H1 (cell line): ENCODE results near the gene ODC1. TPM values are rescaled to one million over a fixed set of nuclear protein-coding genes. Genes with fewer than 3 reads are reported as not detected.
A peak's percentile ranks its signal among the peaks of the same experiment; 100 is the strongest.

ENCODE experiments used
- CTCF ChIA-PET: fragments of 300-600 bp; sonication (Branson Sonifier 250); formaldehyde crosslinking; loops from one replicate; lab custom pipeline; 2021; ENCODE audit not compliant: partially characterized antibody; lab: Charles Lee
- POLR2A ChIA-PET: fragments of 300-600 bp; sonication (Branson Sonifier 250); formaldehyde crosslinking; loops from one replicate; lab custom pipeline; 2021; ENCODE audit warnings: inconsistent platforms; ENCODE audit not compliant: partially characterized antibody; lab: Charles Lee
- DNase-seq, 2 experiments: peaks; one replicate each; pipeline versions ENCODE4 v3.0.0 to v3.0.0-alpha.2; 2010 to 2022; ENCODE audit warnings: low spot score in 2 of 2, low read depth in 1 of 2, mixed read lengths in 1 of 2
- FAIRE-seq: peaks from 2 replicates; lab custom pipeline; 2011; peaks lifted over from hg19 to GRCh38; lab: Jason Lieb, UNC
- H2AFZ ChIP-seq: 2 replicates; pipeline ENCODE4 v1.8.1; 2012; ENCODE audit warnings: low read length, inconsistent platforms
- H2AK5ac ChIP-seq: 2 replicates; pipeline ENCODE4 v1.6.1; 2013; ENCODE audit warnings: low read depth, low read length
- H2BK120ac ChIP-seq: replicated peaks from 2 replicates; pipeline ENCODE3; 2013; ENCODE audit warnings: low read depth, low read length, inconsistent platforms
- H2BK12ac ChIP-seq: 2 replicates; pipeline ENCODE4 v1.6.1; 2013; ENCODE audit warnings: low read depth, low read length
- H2BK15ac ChIP-seq: 2 replicates; pipeline ENCODE4 v1.6.1; 2013; ENCODE audit warnings: low read length
- H2BK20ac ChIP-seq: 2 replicates; pipeline ENCODE4 v1.6.1; 2013; ENCODE audit warnings: low read length
- H2BK5ac ChIP-seq: 2 replicates; pipeline ENCODE4 v1.6.1; 2013; ENCODE audit warnings: low read depth, low read length
- H3K14ac ChIP-seq: 2 replicates; pipeline ENCODE4 v1.6.1; 2013; ENCODE audit warnings: inconsistent platforms; ENCODE audit not compliant: insufficient read length
- H3K18ac ChIP-seq: 2 replicates; pipeline ENCODE4 v1.6.1; 2013; ENCODE audit warnings: low read length; ENCODE audit errors: extremely low read depth
- H3K23ac ChIP-seq: 2 replicates; pipeline ENCODE4 v1.6.1; 2013; ENCODE audit warnings: inconsistent platforms; ENCODE audit not compliant: insufficient read length
- H3K23me2 ChIP-seq: 2 replicates; pipeline ENCODE4 v1.6.1; 2013; ENCODE audit warnings: low read depth, low read length
- H3K27ac ChIP-seq: 2 replicates; pipeline ENCODE4 v1.6.1; 2011; ENCODE audit warnings: low read depth, low read length, inconsistent platforms
- H3K27me3 ChIP-seq, 4 experiments: replicated peaks in 1 of 4; 1 replicate in 1 of 4; 2 replicates in 3 of 4; pipeline versions ENCODE4 v1.6.1 to v1.8.1; 2011 to 2013; ENCODE audit warnings: low read length in 3 of 4, mild to moderate bottlenecking in 3 of 4, inconsistent platforms in 2 of 4, mixed read lengths in 2 of 4, moderate library complexity in 1 of 4; ENCODE audit not compliant: control insufficient read depth in 3 of 4, insufficient read depth in 3 of 4; ENCODE audit errors: extremely low read depth in 1 of 4
- H3K36me3 ChIP-seq, 4 experiments: 2 replicates each; pipeline versions ENCODE4 v1.6.1 to v1.8.1; 2011 to 2013; ENCODE audit warnings: mild to moderate bottlenecking in 4 of 4, low read length in 3 of 4, moderate library complexity in 2 of 4, control low read depth in 1 of 4, inconsistent platforms in 1 of 4; ENCODE audit not compliant: insufficient read depth in 4 of 4, control insufficient read depth in 2 of 4
- H3K4ac ChIP-seq: replicated peaks from 2 replicates; pipeline ENCODE3; 2013; ENCODE audit warnings: low read length, low read depth, mixed read lengths, inconsistent platforms; ENCODE audit not compliant: insufficient read length
- H3K4me1 ChIP-seq, 4 experiments: replicated peaks in 1 of 4; 1 replicate in 1 of 4; 2 replicates in 3 of 4; pipeline versions ENCODE4 v1.6.1 to v1.8.1; 2011 to 2013; ENCODE audit warnings: low read length in 3 of 4, inconsistent platforms in 2 of 4, mixed read lengths in 1 of 4; ENCODE audit not compliant: insufficient read depth in 4 of 4, control insufficient read depth in 3 of 4
- H3K4me2 ChIP-seq, 2 experiments: 2 replicates each; pipeline versions ENCODE4 v1.6.1 to v1.8.1; 2011 to 2013; ENCODE audit warnings: low read depth in 2 of 2, low read length in 2 of 2, control low read depth in 1 of 2, inconsistent platforms in 1 of 2, mild to moderate bottlenecking in 1 of 2; ENCODE audit not compliant: insufficient read depth in 1 of 2
- H3K4me3 ChIP-seq, 4 experiments: fragments of 200-600, 300-600 bp in 1 of 4; sonication (generic), shearing (Covaris generic), sonication (Bioruptor Twin) in 1 of 4; 2 replicates each; pipeline versions ENCODE4 v1.5.1 to v1.8.1; 2011 to 2016; ENCODE audit warnings: low read length in 4 of 4, low read depth in 3 of 4, control low read depth in 2 of 4, inconsistent platforms in 2 of 4, mild to moderate bottlenecking in 2 of 4, mixed read lengths in 1 of 4, moderate library complexity in 1 of 4; ENCODE audit not compliant: insufficient read depth in 2 of 4; ENCODE audit errors: extremely low read depth in 1 of 4
- H3K56ac ChIP-seq: replicated peaks from 2 replicates; pipeline ENCODE3; 2013; ENCODE audit warnings: low read depth, mild to moderate bottlenecking, mixed read lengths, low read length, inconsistent platforms; ENCODE audit not compliant: insufficient read length
- H3K79me1 ChIP-seq: 2 replicates; pipeline ENCODE4 v1.6.1; 2013; ENCODE audit warnings: low read depth, low read length, control low read depth
- H3K79me2 ChIP-seq, 2 experiments: 2 replicates each; pipeline versions ENCODE4 v1.6.1 to v1.8.1; 2012 to 2013; ENCODE audit warnings: low read length in 2 of 2, mild to moderate bottlenecking in 2 of 2, inconsistent platforms in 1 of 2; ENCODE audit not compliant: insufficient read depth in 2 of 2, control insufficient read depth in 1 of 2
- H3K9ac ChIP-seq, 4 experiments: replicated peaks in 1 of 4; 1 replicate in 1 of 4; 2 replicates in 3 of 4; pipeline versions ENCODE4 v1.6.1 to v1.8.1; 2011 to 2013; ENCODE audit warnings: low read depth in 3 of 4, low read length in 3 of 4, control low read depth in 2 of 4, mild to moderate bottlenecking in 2 of 4, moderate library complexity in 2 of 4, inconsistent platforms in 1 of 4; ENCODE audit errors: extremely low read depth in 1 of 4
- H3K9me3 ChIP-seq, 2 experiments: 2 replicates each; pipeline versions ENCODE4 v1.6.1 to v1.8.1; 2012 to 2013; ENCODE audit warnings: mild to moderate bottlenecking in 2 of 2, moderate library complexity in 2 of 2, control low read depth in 1 of 2, inconsistent platforms in 1 of 2, low read depth in 1 of 2, low read length in 1 of 2, mixed read lengths in 1 of 2; ENCODE audit not compliant: insufficient read depth in 2 of 2
- H4K20me1 ChIP-seq, 2 experiments: replicated peaks in 1 of 2; 2 replicates each; pipeline versions ENCODE3 to v1.8.1; 2011 to 2013; ENCODE audit warnings: inconsistent platforms in 2 of 2, low read length in 2 of 2, mild to moderate bottlenecking in 1 of 2; ENCODE audit not compliant: insufficient read depth in 2 of 2, control insufficient read depth in 1 of 2
- H4K5ac ChIP-seq: 2 replicates; pipeline ENCODE4 v1.6.1; 2013; ENCODE audit warnings: low read length, low read depth, mixed read lengths, inconsistent platforms; ENCODE audit not compliant: insufficient read length
- H4K8ac ChIP-seq: 2 replicates; pipeline ENCODE4 v1.8.0; 2013; ENCODE audit warnings: mild to moderate bottlenecking, moderate library complexity, low read length, inconsistent platforms; ENCODE audit not compliant: insufficient read depth; ENCODE audit errors: extremely low read depth
- H4K91ac ChIP-seq: replicated peaks from 2 replicates; pipeline ENCODE3; 2013; ENCODE audit warnings: low read length, mixed read lengths, inconsistent platforms; ENCODE audit not compliant: insufficient read length
- CHD2 ChIP-seq: IDR thresholded peaks from 2 replicates; pipeline ENCODE4 v1.6.1; 2012; ENCODE audit warnings: low read length, improper control_type of control experiment
- HDAC2 ChIP-seq, 2 experiments: fragments of 300-600 bp in 1 of 2; sonication (generic) in 1 of 2; IDR thresholded peaks; 2 replicates each; pipeline ENCODE4 v1.6.1; 2011 to 2012; ENCODE audit warnings: low read depth in 2 of 2, low read length in 2 of 2, mild to moderate bottlenecking in 2 of 2, moderate library complexity in 2 of 2, borderline replicate concordance in 1 of 2, inconsistent platforms in 1 of 2
- HDAC6 ChIP-seq: IDR thresholded peaks from one replicate; pipeline ENCODE4 v1.7.1; 2012; ENCODE audit warnings: low read depth, mild to moderate bottlenecking, inconsistent platforms, low read length, moderate library complexity
- PHF8 ChIP-seq: fragments of 200-600 bp; sonication (generic); conservative IDR thresholded peaks from 2 replicates; pipeline ENCODE4 v1.7.1; 2012; ENCODE audit warnings: low read depth, mild to moderate bottlenecking, inconsistent platforms, low read length, moderate library complexity
- RFX5 ChIP-seq: IDR thresholded peaks from 2 replicates; pipeline ENCODE4 v1.6.1; 2011; ENCODE audit warnings: low read depth, low read length, improper control_type of control experiment, borderline replicate concordance
- SP4 ChIP-seq: IDR thresholded peaks from 2 replicates; pipeline ENCODE4 v1.6.1; 2012; ENCODE audit warnings: low read length, inconsistent platforms
- YY1 ChIP-seq: IDR thresholded peaks from 2 replicates; pipeline ENCODE4 v1.6.1; 2011; ENCODE audit warnings: low read depth, mild to moderate bottlenecking, low read length
- WGBS, 2 experiments: shearing (Covaris generic) in 1 of 2; methylation state at CpG; one replicate each; pipeline versions ENCODE4 v1.1.6 to v1.1.7; 2013 to 2015; ENCODE audit warnings: low lambda C conversion rate in 2 of 2, mixed read lengths in 2 of 2, inconsistent platforms in 1 of 2, low coverage in 1 of 2, missing lambda C conversion rate in 1 of 2; ENCODE audit not compliant: insufficient replicate concordance in 2 of 2, insufficient coverage in 1 of 2, insufficient read length in 1 of 2; ENCODE audit errors: extremely low coverage in 1 of 2, missing lambda C conversion rate in 1 of 2; 5-methylcytosine and 5-hydroxymethylcytosine counted together
- polyA plus RNA-seq, 7 experiments: library from polyadenylated mRNA; depleted of rRNA in 3 of 7; stranded (reverse) in 5 of 7; unstranded in 2 of 7; fragments of >200 nt in 5 of 7; fragments of 200-250 nt in 2 of 7; gene quantifications; 1 replicate in 5 of 7; 2 replicates in 1 of 7; 4 replicates in 1 of 7; pipeline versions ENCODE4 v1.2.1 to v1.2.3, GENCODE V29; 2011 to 2013; ENCODE audit warnings: missing spikeins in 2 of 7, mixed read lengths in 2 of 7
- total RNA-seq: library from RNA; stranded (reverse); fragmentation: NEBNext Ultra II Directional; extraction: Animal tissue kit (Norgen Biotek cat#: 25700); gene quantifications from 2 replicates; pipeline ENCODE4 v1.2.1, GENCODE V29; 2021
- TF ChIP-seq, protein P1 (sequence below): IDR thresholded peaks from 2 replicates; pipeline ENCODE4 v1.6.1; 2011; ENCODE audit warnings: low read depth, mild to moderate bottlenecking, low read length; ENCODE audit not compliant: insufficient read depth
- TF ChIP-seq, protein P2 (sequence below): IDR thresholded peaks from 2 replicates; pipeline ENCODE4 v1.6.1; 2012; ENCODE audit warnings: inconsistent platforms
- TF ChIP-seq, protein P3 (sequence below), 3 experiments: IDR thresholded peaks; 1 replicate in 2 of 3; 2 replicates in 1 of 3; pipeline versions ENCODE4 v1.5.1 to v1.6.1; 2011; ENCODE audit warnings: low read length in 3 of 3, mild to moderate bottlenecking in 3 of 3, inconsistent platforms in 2 of 3, low read depth in 1 of 3, moderate library complexity in 1 of 3; ENCODE audit not compliant: insufficient read depth in 1 of 3; ENCODE audit errors: control extremely low read depth in 1 of 3

ODC1 gene
- total and polyA plus RNA-seq, 2 of the 8 experiments (the other 6 are each of a cell fraction or from before 2014, with no cell fraction given), result 57.2 to 76.7 TPM

DNA sequence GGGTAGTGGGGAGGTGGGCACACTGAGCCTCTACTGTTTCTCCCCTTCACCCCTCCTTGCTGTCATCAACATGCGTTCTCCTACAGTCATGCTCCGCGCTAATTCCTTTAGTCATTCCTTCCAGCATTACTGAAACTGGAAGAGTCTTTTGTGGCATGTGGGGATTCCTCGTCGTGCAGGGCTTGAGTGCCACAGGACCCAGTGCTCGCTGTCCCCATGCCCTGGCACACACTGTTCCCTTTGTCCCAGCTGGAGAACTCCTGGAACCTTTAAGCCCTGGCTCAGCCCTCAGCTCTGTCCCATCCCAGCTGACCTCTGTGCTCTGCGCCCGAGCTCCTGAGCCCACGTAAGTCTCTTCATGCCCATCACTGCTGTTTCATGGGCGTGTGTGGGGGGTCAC lies 42.1 kb downstream of the ODC1 start:
- Histone ChIP-seq H3K4me3 (no peak overlapping the region), H3K23me2 (no peaks in the 10 kb centered on the region), H3K36me3 (no peaks in the 10 kb centered on the region; a peak in 1 of 8 replicates), H3K27me3 (no peaks in the 10 kb centered on the region; a peak in 1 of 7 replicates), H2BK12ac (no peak overlapping the region), H3K4me1 (peaks cover 0 to 3% (median 2%) of the 10 kb centered on the region in 4 experiments; a peak in 2 of 7 replicates), H3K9me3 (no peaks in the 10 kb centered on the region), H2BK20ac (no peak overlapping the region), H4K8ac (peak overlapping the region; percentile 26; the same call in 1 of the 2 replicates), H3K79me1 (no peaks in the 10 kb centered on the region), H3K4me2 (no peak overlapping the region), H3K9ac (no peak overlapping the region), H2BK15ac (no peak overlapping the region), H3K18ac (no peak overlapping the region), H3K23ac (no peak overlapping the region), H4K5ac (no peak overlapping the region), H3K79me2 (no peaks in the 10 kb centered on the region), H4K20me1 (no peaks in the 10 kb centered on the region), H3K4ac (no peak overlapping the region), H3K14ac (no peak overlapping the region), H2AFZ (no peak overlapping the region), H2BK5ac (no peak overlapping the region), H4K91ac (no peak overlapping the region), H2AK5ac (no peak overlapping the region), H3K27ac (no peak overlapping the region), H2BK120ac (no peak overlapping the region), H3K56ac (no peak overlapping the region)
- DNase-seq, result no peak
- ChIA-PET POLR2A (interaction anchor here (0.6 kb wide), 1 partner anchor 102 kb away, joined by 3 read pairs; no protein-coding TSS in a partner anchor), CTCF (interaction anchor here (1.2 to 5.5 kb wide), 9 partner anchors 9 to 264 kb away, joined by 3 to 48 read pairs (median 5); no protein-coding TSS in a partner anchor)
- no peak for FAIRE-seq
- WGBS, 2 experiments, result 91% methylated on average over 10 of the region's 10 CpGs; no CpG with 5 or more reads in 1 of the 2 experiments
- TF ChIP-seq PHF8 (no peak), YY1 (no peak), RFX5 (no peak), HDAC6 (no peak), HDAC2 (IDR thresholded peaks at IDR 0.05; ENCODE audit: borderline replicate concordance in 1 of 2, low read depth in 2 of 2, low read length in 2 of 2) (no peak), SP4 (no peak), CHD2 (no peak)
- TF ChIP-seq, protein P1, sequence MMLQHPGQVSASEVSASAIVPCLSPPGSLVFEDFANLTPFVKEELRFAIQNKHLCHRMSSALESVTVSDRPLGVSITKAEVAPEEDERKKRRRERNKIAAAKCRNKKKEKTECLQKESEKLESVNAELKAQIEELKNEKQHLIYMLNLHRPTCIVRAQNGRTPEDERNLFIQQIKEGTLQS, result no peak
- TF ChIP-seq, protein P2, sequence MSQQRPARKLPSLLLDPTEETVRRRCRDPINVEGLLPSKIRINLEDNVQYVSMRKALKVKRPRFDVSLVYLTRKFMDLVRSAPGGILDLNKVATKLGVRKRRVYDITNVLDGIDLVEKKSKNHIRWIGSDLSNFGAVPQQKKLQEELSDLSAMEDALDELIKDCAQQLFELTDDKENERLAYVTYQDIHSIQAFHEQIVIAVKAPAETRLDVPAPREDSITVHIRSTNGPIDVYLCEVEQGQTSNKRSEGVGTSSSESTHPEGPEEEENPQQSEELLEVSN, result no peak
- TF ChIP-seq, protein P3, sequence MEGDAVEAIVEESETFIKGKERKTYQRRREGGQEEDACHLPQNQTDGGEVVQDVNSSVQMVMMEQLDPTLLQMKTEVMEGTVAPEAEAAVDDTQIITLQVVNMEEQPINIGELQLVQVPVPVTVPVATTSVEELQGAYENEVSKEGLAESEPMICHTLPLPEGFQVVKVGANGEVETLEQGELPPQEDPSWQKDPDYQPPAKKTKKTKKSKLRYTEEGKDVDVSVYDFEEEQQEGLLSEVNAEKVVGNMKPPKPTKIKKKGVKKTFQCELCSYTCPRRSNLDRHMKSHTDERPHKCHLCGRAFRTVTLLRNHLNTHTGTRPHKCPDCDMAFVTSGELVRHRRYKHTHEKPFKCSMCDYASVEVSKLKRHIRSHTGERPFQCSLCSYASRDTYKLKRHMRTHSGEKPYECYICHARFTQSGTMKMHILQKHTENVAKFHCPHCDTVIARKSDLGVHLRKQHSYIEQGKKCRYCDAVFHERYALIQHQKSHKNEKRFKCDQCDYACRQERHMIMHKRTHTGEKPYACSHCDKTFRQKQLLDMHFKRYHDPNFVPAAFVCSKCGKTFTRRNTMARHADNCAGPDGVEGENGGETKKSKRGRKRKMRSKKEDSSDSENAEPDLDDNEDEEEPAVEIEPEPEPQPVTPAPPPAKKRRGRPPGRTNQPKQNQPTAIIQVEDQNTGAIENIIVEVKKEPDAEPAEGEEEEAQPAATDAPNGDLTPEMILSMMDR (IDR thresholded peaks at IDR 0.05; ENCODE audit: control extremely low read depth in 1 of 3, insufficient read depth in 1 of 3, low read depth in 1 of 3, low read length in 3 of 3), result no peak
